K562 (cell line): ENCODE data around the gene LRRC37A3. TPM values are rescaled to one million over a fixed set of nuclear protein-coding genes. Genes with fewer than 3 reads are reported as not detected.
A peak's percentile ranks its signal among the peaks of the same experiment; 100 is the strongest.
"Not testable (repeated sequence)": the region's sequence is repeated elsewhere in the genome, so short reads cannot be mapped to it uniquely, and the experiment has no call there.

Source experiments
- ATAC-seq: fragments of 200-7000 bp; cut with Tn5 transposase; 3 replicates; pipeline ENCODE4 v1.9.1; 2020; ENCODE audit warnings: moderate library complexity
- BruUV-seq: library from RNA; stranded (reverse); fragments of 400-500 nt; replicated peaks from 2 replicates; lab custom pipeline; 2021; lab: Mats Ljungman, UMichigan
- CTCF ChIA-PET: fragments of 300-600 bp; formaldehyde crosslinking; extraction: SDS; loops from one replicate; lab custom pipeline; 2021; ENCODE audit warnings: low intra/inter-chr PET ratio; lab: Yijun Ruan, JAX
- POLR2A ChIA-PET: fragments of 300-600, 350-650 bp; sonication (Branson Sonifier 250); formaldehyde crosslinking; extraction: SDS; loops from one replicate; lab custom pipeline; 2021; ENCODE audit warnings: antibody characterized with exemption, inconsistent platforms; lab: Yijun Ruan, JAX
- DNase-seq, 4 experiments: peaks; one replicate each; pipeline versions ENCODE4 v3.0.0 to v3.0.0-alpha.2; 2011 to 2018; ENCODE audit warnings: low spot score in 3 of 4, mixed read lengths in 3 of 4; ENCODE audit errors: extremely low read depth in 1 of 4
- FAIRE-seq: peaks from 2 replicates; lab custom pipeline; 2011; peaks lifted over from hg19 to GRCh38; lab: Jason Lieb, UNC
- H2AFZ ChIP-seq: 2 replicates; pipeline ENCODE4 v1.6.0; 2011; ENCODE audit warnings: low read depth, low read length, control low read depth, inconsistent platforms
- H3K27ac ChIP-seq: fragments of 200-600 bp; 3 replicates; pipeline ENCODE4 v1.8.0; 2011; ENCODE audit warnings: low read depth, mild to moderate bottlenecking, control low read depth, inconsistent platforms, low read length, moderate library complexity, mixed read lengths; ENCODE audit errors: extremely low read depth
- H3K27me3 ChIP-seq, 2 experiments: fragments of 300-600 bp in 1 of 2; 2 replicates in 1 of 2; 3 replicates in 1 of 2; pipeline versions ENCODE4 v1.6.0 to v1.8.0; 2011; ENCODE audit warnings: inconsistent platforms in 2 of 2, low read length in 2 of 2, mild to moderate bottlenecking in 1 of 2, mixed read lengths in 1 of 2, moderate library complexity in 1 of 2; ENCODE audit not compliant: control insufficient read depth in 2 of 2, insufficient read depth in 2 of 2
- H3K36me3 ChIP-seq: fragments of 300-600 bp; 3 replicates; pipeline ENCODE4 v1.8.0; 2011; ENCODE audit warnings: mild to moderate bottlenecking, low read length, inconsistent platforms; ENCODE audit not compliant: control insufficient read depth, insufficient read depth
- H3K4me1 ChIP-seq, 2 experiments: fragments of 200-600 bp in 1 of 2; replicated peaks in 1 of 2; 2 replicates in 1 of 2; 3 replicates in 1 of 2; pipeline versions ENCODE4 v1.5.1 to v1.8.0; 2011; ENCODE audit warnings: inconsistent platforms in 2 of 2, low read length in 2 of 2, mild to moderate bottlenecking in 1 of 2, mixed read lengths in 1 of 2, moderate library complexity in 1 of 2; ENCODE audit not compliant: control insufficient read depth in 2 of 2, insufficient read depth in 2 of 2
- H3K4me2 ChIP-seq: 2 replicates; pipeline ENCODE4 v1.6.1; 2011; ENCODE audit warnings: low read length, control low read depth, inconsistent platforms, mixed read lengths; ENCODE audit not compliant: insufficient read depth
- H3K4me3 ChIP-seq: fragments of 200-600 bp; sonication (generic), shearing (Covaris generic); 2 replicates; pipeline ENCODE4 v1.5.1; 2016; ENCODE audit warnings: control low read depth, inconsistent platforms
- H3K79me2 ChIP-seq: fragments of 200-600 bp; 3 replicates; pipeline ENCODE4 v1.8.0; 2011; ENCODE audit warnings: low read length, inconsistent platforms; ENCODE audit not compliant: control insufficient read depth, insufficient read depth
- H3K9ac ChIP-seq, 2 experiments: 2 replicates each; pipeline versions ENCODE4 v1.6.0 to v1.6.1; 2011; ENCODE audit warnings: low read depth in 2 of 2, low read length in 2 of 2, control low read depth in 1 of 2, inconsistent platforms in 1 of 2, mild to moderate bottlenecking in 1 of 2, mixed read lengths in 1 of 2; ENCODE audit not compliant: insufficient read depth in 1 of 2
- H3K9me1 ChIP-seq: one replicate; pipeline ENCODE4 v1.6.0; 2011; ENCODE audit warnings: inconsistent platforms, mild to moderate bottlenecking, low read length, moderate library complexity; ENCODE audit not compliant: control insufficient read depth, insufficient read depth
- H3K9me3 ChIP-seq: replicated peaks from 2 replicates; pipeline ENCODE4 v1.5.1; 2011; ENCODE audit warnings: low read depth, low read length, inconsistent platforms; ENCODE audit not compliant: control insufficient read depth, insufficient read depth
- H4K20me1 ChIP-seq: replicated peaks from 2 replicates; pipeline ENCODE4 v1.6.1; 2011; ENCODE audit warnings: low read length, inconsistent platforms, mixed read lengths; ENCODE audit not compliant: control insufficient read depth, insufficient read depth
- RB1 ChIP-seq: fragments of 450-650 bp; IDR thresholded peaks from 2 replicates; pipeline ENCODE4 v1.6.1; 2017; ENCODE audit warnings: low read depth, mild to moderate bottlenecking
- WGBS: fragments of 100-300 bp; shearing (Covaris generic); methylation state at CpG from one replicate; pipeline ENCODE4 v1.1.6; 2016; ENCODE audit warnings: low coverage, mixed read lengths; ENCODE audit not compliant: insufficient coverage; ENCODE audit errors: missing lambda C conversion rate; 5-methylcytosine and 5-hydroxymethylcytosine counted together
- in situ Hi-C: fragments of 300-500 bp; cut with MboI; formaldehyde crosslinking; loops from 4 replicates; pipeline ENCODE4 v1.15.0; 2018; ENCODE audit warnings: inconsistent platforms, mixed read lengths
- intact Hi-C: fragments of 100-400 bp; cut with micrococcal nuclease; formaldehyde crosslinking; loops from 2 replicates; pipeline ENCODE4 v1.14.2; 2022
- polyA plus RNA-seq, 8 experiments: library from polyadenylated mRNA; depleted of rRNA in 4 of 8; stranded (reverse) in 5 of 8; unstranded in 3 of 8; fragments of >200 nt; fragmentation: Nextera tagmentation in 2 of 8; fragmentation: Illumina TruSeq in 1 of 8; extraction: Ambion mirVana in 2 of 8; extraction: Trizol in 1 of 8; gene quantifications; 2 replicates each; pipeline versions ENCODE4 v1.2.1 to v1.2.3, GENCODE V29; 2011 to 2014; ENCODE audit warnings: inconsistent platforms in 1 of 8, missing spikeins in 1 of 8
- total RNA-seq, 7 experiments: library from RNA; depleted of rRNA in 6 of 7; stranded (reverse); fragments of >200 nt in 6 of 7; fragmentation: Illumina TruSeq in 2 of 7; extraction: Trizol in 2 of 7; gene quantifications; 2 replicates each; pipeline versions ENCODE4 v1.2.1 to v1.2.3, GENCODE V29; 2011 to 2021; ENCODE audit warnings: low replicate concordance in 1 of 7
- TF ChIP-seq, protein P1 (sequence below): fragments of 450-650 bp; IDR thresholded peaks from 2 replicates; pipeline ENCODE4 v1.6.1; 2014; ENCODE audit warnings: low read depth, mild to moderate bottlenecking, moderate library complexity, borderline replicate concordance
- TF ChIP-seq, protein P2 (sequence below): conservative IDR thresholded peaks from 2 replicates; pipeline ENCODE4 v1.6.1; 2011; ENCODE audit warnings: low read depth, mild to moderate bottlenecking, low read length; ENCODE audit not compliant: control insufficient read depth
- TF ChIP-seq, protein P3 (sequence below), 3 experiments: fragments of 200-800 bp in 1 of 3; fragments of 250-450 bp in 1 of 3; fragments of 450-650 bp in 1 of 3; sonication (Bioruptor Pico) in 1 of 3; sonication (Bioruptor generic) in 1 of 3; formaldehyde crosslinking in 1 of 3; IDR thresholded peaks; 2 replicates each; pipeline versions ENCODE4 v1.6.1 to v1.8.0; 2016 to 2022; ENCODE audit warnings: mild to moderate bottlenecking in 2 of 3, missing genetic modification characterization in 2 of 3, missing compliant biosample characterization in 1 of 3, moderate library complexity in 1 of 3
- TF ChIP-seq, protein P4 (sequence below), 3 experiments: IDR thresholded peaks in 2 of 3; conservative IDR thresholded peaks in 1 of 3; 2 replicates each; pipeline ENCODE4 v1.5.1; 2011 to 2012; ENCODE audit warnings: low read length in 3 of 3, mild to moderate bottlenecking in 3 of 3, control low read depth in 2 of 3, improper control_type of control experiment in 1 of 3, inconsistent platforms in 1 of 3, low read depth in 1 of 3, mixed read lengths in 1 of 3, moderate library complexity in 1 of 3; ENCODE audit not compliant: insufficient read depth in 2 of 3

Gene LRRC37A3
- total and polyA plus RNA-seq, 9 of the 15 experiments (the other 6 are each of a cell fraction or from before 2014, with no cell fraction given), result 0.14 to 5.9 (median 2.2) TPM

GRCh38 chr17:64918842-64919288 is 413 bp downstream of the LRRC37A3 start:
- under 1% methylated on average over 17 of the region's 47 CpGs for WGBS
- ChIA-PET POLR2A (interaction anchor here (0.8 to 1.8 kb wide), 3 partner anchors 56 to 254 kb away, joined by 3 to 4 read pairs (median 3); no protein-coding TSS in a partner anchor), CTCF (interaction anchor here (0.7 kb wide), 1 partner anchor 142 kb away, joined by 4 read pairs; no protein-coding TSS in a partner anchor)
- H4K20me1 ChIP-seq, BruUV-seq, H3K9me1 ChIP-seq, H3K79me2 ChIP-seq, H3K9me3 ChIP-seq, H3K36me3 ChIP-seq, H3K27me3 ChIP-seq, H2AFZ ChIP-seq, in situ Hi-C loops, FAIRE-seq: not testable (repeated sequence)
- peak overlapping the region; percentile 56 for H3K4me2 ChIP-seq
- H3K27ac ChIP-seq, result peak overlapping the region; percentile 67; the same call in 2 of the 3 replicates
- ATAC-seq (peak; percentile 58), DNase-seq (peak; percentile 32 to 72 (median 38))
- H3K9ac ChIP-seq, result peak overlapping the region; percentile 70 to 97; a peak in 3 of 4 replicates
- H3K4me1 ChIP-seq, result peaks cover 28 to 30% of the 10 kb centered on the region in 2 experiments; a peak in 4 of 5 replicates
- peak overlapping the region; percentile 68 for H3K4me3 ChIP-seq
- intact Hi-C loops, result loop anchor here (2.0 kb wide), 1 partner anchor 20 kb away; no protein-coding TSS in a partner anchor
- TF ChIP-seq, protein P1, sequence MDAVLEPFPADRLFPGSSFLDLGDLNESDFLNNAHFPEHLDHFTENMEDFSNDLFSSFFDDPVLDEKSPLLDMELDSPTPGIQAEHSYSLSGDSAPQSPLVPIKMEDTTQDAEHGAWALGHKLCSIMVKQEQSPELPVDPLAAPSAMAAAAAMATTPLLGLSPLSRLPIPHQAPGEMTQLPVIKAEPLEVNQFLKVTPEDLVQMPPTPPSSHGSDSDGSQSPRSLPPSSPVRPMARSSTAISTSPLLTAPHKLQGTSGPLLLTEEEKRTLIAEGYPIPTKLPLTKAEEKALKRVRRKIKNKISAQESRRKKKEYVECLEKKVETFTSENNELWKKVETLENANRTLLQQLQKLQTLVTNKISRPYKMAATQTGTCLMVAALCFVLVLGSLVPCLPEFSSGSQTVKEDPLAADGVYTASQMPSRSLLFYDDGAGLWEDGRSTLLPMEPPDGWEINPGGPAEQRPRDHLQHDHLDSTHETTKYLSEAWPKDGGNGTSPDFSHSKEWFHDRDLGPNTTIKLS, result peak; percentile 39; the same call in 1 of the 2 replicates
- TF ChIP-seq RB1, result peak; percentile 33
- TF ChIP-seq, protein P2, sequence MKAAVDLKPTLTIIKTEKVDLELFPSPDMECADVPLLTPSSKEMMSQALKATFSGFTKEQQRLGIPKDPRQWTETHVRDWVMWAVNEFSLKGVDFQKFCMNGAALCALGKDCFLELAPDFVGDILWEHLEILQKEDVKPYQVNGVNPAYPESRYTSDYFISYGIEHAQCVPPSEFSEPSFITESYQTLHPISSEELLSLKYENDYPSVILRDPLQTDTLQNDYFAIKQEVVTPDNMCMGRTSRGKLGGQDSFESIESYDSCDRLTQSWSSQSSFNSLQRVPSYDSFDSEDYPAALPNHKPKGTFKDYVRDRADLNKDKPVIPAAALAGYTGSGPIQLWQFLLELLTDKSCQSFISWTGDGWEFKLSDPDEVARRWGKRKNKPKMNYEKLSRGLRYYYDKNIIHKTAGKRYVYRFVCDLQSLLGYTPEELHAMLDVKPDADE, result peak; percentile 44; the same call in 1 of the 2 replicates
- TF ChIP-seq, protein P3, sequence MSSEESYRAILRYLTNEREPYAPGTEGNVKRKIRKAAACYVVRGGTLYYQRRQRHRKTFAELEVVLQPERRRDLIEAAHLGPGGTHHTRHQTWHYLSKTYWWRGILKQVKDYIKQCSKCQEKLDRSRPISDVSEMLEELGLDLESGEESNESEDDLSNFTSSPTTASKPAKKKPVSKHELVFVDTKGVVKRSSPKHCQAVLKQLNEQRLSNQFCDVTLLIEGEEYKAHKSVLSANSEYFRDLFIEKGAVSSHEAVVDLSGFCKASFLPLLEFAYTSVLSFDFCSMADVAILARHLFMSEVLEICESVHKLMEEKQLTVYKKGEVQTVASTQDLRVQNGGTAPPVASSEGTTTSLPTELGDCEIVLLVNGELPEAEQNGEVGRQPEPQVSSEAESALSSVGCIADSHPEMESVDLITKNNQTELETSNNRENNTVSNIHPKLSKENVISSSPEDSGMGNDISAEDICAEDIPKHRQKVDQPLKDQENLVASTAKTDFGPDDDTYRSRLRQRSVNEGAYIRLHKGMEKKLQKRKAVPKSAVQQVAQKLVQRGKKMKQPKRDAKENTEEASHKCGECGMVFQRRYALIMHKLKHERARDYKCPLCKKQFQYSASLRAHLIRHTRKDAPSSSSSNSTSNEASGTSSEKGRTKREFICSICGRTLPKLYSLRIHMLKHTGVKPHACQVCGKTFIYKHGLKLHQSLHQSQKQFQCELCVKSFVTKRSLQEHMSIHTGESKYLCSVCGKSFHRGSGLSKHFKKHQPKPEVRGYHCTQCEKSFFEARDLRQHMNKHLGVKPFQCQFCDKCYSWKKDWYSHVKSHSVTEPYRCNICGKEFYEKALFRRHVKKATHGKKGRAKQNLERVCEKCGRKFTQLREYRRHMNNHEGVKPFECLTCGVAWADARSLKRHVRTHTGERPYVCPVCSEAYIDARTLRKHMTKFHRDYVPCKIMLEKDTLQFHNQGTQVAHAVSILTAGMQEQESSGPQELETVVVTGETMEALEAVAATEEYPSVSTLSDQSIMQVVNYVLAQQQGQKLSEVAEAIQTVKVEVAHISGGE (CRISPR knock-in tag; IDR thresholded peaks at IDR 0.05), result 0 out of 6 replicates have a peak, but pooled peaks of 1 of the 3 experiments have one; percentile 49
- TF ChIP-seq, protein P4, sequence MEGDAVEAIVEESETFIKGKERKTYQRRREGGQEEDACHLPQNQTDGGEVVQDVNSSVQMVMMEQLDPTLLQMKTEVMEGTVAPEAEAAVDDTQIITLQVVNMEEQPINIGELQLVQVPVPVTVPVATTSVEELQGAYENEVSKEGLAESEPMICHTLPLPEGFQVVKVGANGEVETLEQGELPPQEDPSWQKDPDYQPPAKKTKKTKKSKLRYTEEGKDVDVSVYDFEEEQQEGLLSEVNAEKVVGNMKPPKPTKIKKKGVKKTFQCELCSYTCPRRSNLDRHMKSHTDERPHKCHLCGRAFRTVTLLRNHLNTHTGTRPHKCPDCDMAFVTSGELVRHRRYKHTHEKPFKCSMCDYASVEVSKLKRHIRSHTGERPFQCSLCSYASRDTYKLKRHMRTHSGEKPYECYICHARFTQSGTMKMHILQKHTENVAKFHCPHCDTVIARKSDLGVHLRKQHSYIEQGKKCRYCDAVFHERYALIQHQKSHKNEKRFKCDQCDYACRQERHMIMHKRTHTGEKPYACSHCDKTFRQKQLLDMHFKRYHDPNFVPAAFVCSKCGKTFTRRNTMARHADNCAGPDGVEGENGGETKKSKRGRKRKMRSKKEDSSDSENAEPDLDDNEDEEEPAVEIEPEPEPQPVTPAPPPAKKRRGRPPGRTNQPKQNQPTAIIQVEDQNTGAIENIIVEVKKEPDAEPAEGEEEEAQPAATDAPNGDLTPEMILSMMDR (IDR thresholded peaks at IDR 0.05 in 2 of 3, conservative IDR thresholded peaks at IDR 0.05 in 1 of 3; ENCODE audit: insufficient read depth in 2 of 3, low read depth in 1 of 3, low read length in 3 of 3), result peak in 1 of 3 experiments; percentile 26; a peak in 2 of 6 replicates
